Measurements from ENCODE around the gene NPAS2.

The NPAS2 gene

GRCh38 chr2:100969998-100970397, 150.1 kb downstream of the NPAS2 start:
- no peak overlapping the region for H3K4me2 ChIP-seq (ENCODE audit: low read length)

GRCh38 chr2:100971221-100971620, 151.3 kb downstream of the NPAS2 start:
- no peaks in the 10 kb centered on the region for H3K36me3 ChIP-seq (replicated peaks; ENCODE audit: low read depth, low read length)
- no peak overlapping the region for H3K4me3 ChIP-seq (ENCODE audit: low read length)

More at GRCh38 chr2:100969998-100970397, 150.1 kb downstream of the NPAS2 start:
- TF ChIP-seq EZH2phosphoT487 (IDR thresholded peaks at IDR 0.05; ENCODE audit: low read depth) (no peak), CTCF (IDR thresholded peaks at IDR 0.05; ENCODE audit: low read depth, low read length) (no peak)
- Histone ChIP-seq H3K36me3 (replicated peaks; ENCODE audit: low read depth, low read length) (no peaks in the 10 kb centered on the region), H3K9ac (ENCODE audit: low read length) (no peak overlapping the region), H3K27me3 (ENCODE audit: low read depth, low read length) (peaks cover 30% of the 10 kb centered on the region), H3K9me3 (ENCODE audit: insufficient read depth, low read length) (no peaks in the 10 kb centered on the region), H3K27ac (ENCODE audit: low read length) (no peak overlapping the region), H3K4me3 (ENCODE audit: low read length) (no peak overlapping the region), H3K79me2 (ENCODE audit: low read length) (no peaks in the 10 kb centered on the region), H3K4me1 (ENCODE audit: low read length) (no peaks in the 10 kb centered on the region), H2AFZ (ENCODE audit: low read depth, low read length) (no peak overlapping the region), H4K20me1 (ENCODE audit: insufficient read depth, low read length) (no peaks in the 10 kb centered on the region)

GRCh38 chr2:100972452-100972851, 152.5 kb downstream of the NPAS2 start:
- no peaks in the 10 kb centered on the region for H3K9me3 ChIP-seq (ENCODE audit: insufficient read depth, low read length)
- peaks cover 49% of the 10 kb centered on the region for H3K27me3 ChIP-seq (ENCODE audit: low read depth, low read length)
- TF ChIP-seq EZH2phosphoT487 (IDR thresholded peaks at IDR 0.05; ENCODE audit: low read depth) (no peak), CTCF (IDR thresholded peaks at IDR 0.05; ENCODE audit: low read depth, low read length) (no peak)
- H3K9ac ChIP-seq (ENCODE audit: low read length): no peak overlapping the region
- H3K79me2 ChIP-seq (ENCODE audit: low read length): no peaks in the 10 kb centered on the region
- no peak overlapping the region for H3K4me2 ChIP-seq (ENCODE audit: low read length)
- H4K20me1 ChIP-seq (ENCODE audit: insufficient read depth, low read length): no peaks in the 10 kb centered on the region
- H3K27ac ChIP-seq (ENCODE audit: low read length): no peak overlapping the region
- H3K36me3 ChIP-seq (replicated peaks; ENCODE audit: low read depth, low read length): no peaks in the 10 kb centered on the region
- H3K4me1 ChIP-seq (ENCODE audit: low read length): peaks cover 12% of the 10 kb centered on the region
- no peak overlapping the region for H2AFZ ChIP-seq (ENCODE audit: low read depth, low read length)
- H3K4me3 ChIP-seq (ENCODE audit: low read length): no peak overlapping the region

More at GRCh38 chr2:100971221-100971620, 151.3 kb downstream of the NPAS2 start:
- Histone ChIP-seq H3K27ac (ENCODE audit: low read length) (no peak overlapping the region), H3K9ac (ENCODE audit: low read length) (no peak overlapping the region), H2AFZ (ENCODE audit: low read depth, low read length) (no peak overlapping the region), H4K20me1 (ENCODE audit: insufficient read depth, low read length) (no peaks in the 10 kb centered on the region), H3K4me2 (ENCODE audit: low read length) (no peak overlapping the region), H3K27me3 (ENCODE audit: low read depth, low read length) (peaks cover 40% of the 10 kb centered on the region), H3K9me3 (ENCODE audit: insufficient read depth, low read length) (no peaks in the 10 kb centered on the region), H3K79me2 (ENCODE audit: low read length) (no peaks in the 10 kb centered on the region), H3K4me1 (ENCODE audit: low read length) (no peaks in the 10 kb centered on the region)
- TF ChIP-seq CTCF (IDR thresholded peaks at IDR 0.05; ENCODE audit: low read depth, low read length): no peak
- TF ChIP-seq EZH2phosphoT487 (IDR thresholded peaks at IDR 0.05; ENCODE audit: low read depth): no peak

- Histone ChIP-seq H3K4me3 (ENCODE audit: low read length) (no peak overlapping the region), H3K4me2 (ENCODE audit: low read length) (no peak overlapping the region), H3K9ac (ENCODE audit: low read length) (no peak overlapping the region), H3K36me3 (replicated peaks; ENCODE audit: low read depth, low read length) (no peaks in the 10 kb centered on the region), H3K79me2 (ENCODE audit: low read length) (no peaks in the 10 kb centered on the region), H3K27me3 (ENCODE audit: low read depth, low read length) (peaks cover 57% of the 10 kb centered on the region), H2AFZ (ENCODE audit: low read depth, low read length) (no peak overlapping the region), H3K4me1 (ENCODE audit: low read length) (peaks cover 12% of the 10 kb centered on the region), H3K27ac (ENCODE audit: low read length) (no peak overlapping the region), H4K20me1 (ENCODE audit: insufficient read depth, low read length) (no peaks in the 10 kb centered on the region), H3K9me3 (ENCODE audit: insufficient read depth, low read length) (no peaks in the 10 kb centered on the region)
- TF ChIP-seq EZH2phosphoT487 (IDR thresholded peaks at IDR 0.05; ENCODE audit: low read depth) (no peak), CTCF (IDR thresholded peaks at IDR 0.05; ENCODE audit: low read depth, low read length) (no peak)
These were observed 155.0 kb downstream of the NPAS2 start for GRCh38 chr2:100974712-100975520.
